Ovary (tissue), 9 donors: ENCODE measurements around the gene IL18. TPM values are rescaled to one million over a fixed set of nuclear protein-coding genes. Genes with fewer than 3 reads are reported as not detected.

Experiments used
- DNase-seq, 5 donors: peaks; one replicate each; pipeline ENCODE4 v3.0.0-alpha.2; 2019 to 2020
- H3K27ac ChIP-seq, 2 donors: fragments of 200-600 bp; one replicate each; pipeline versions ENCODE4 v1.5.1 to v1.8.0; 2019 to 2022
- H3K27me3 ChIP-seq: fragments of 200-600 bp; one replicate; pipeline ENCODE4 v1.8.0; 2022
- H3K36me3 ChIP-seq: fragments of 200-600 bp; sonication (generic); one replicate; pipeline ENCODE4 v1.5.1; 2019
- H3K4me1 ChIP-seq: one replicate; pipeline ENCODE4 v1.8.1; 2013; ENCODE audit warnings: mild to moderate bottlenecking, moderate library complexity; ENCODE audit not compliant: insufficient read depth
- H3K4me3 ChIP-seq: fragments of 200-600 bp; sonication (generic); one replicate; pipeline ENCODE4 v1.5.1; 2017
- H3K9me3 ChIP-seq, 2 donors: fragments of 200-600 bp in 1 of 2; sonication (generic) in 1 of 2; one replicate each; pipeline versions ENCODE4 v1.5.1 to v1.8.1; 2013 to 2019; ENCODE audit warnings: mild to moderate bottlenecking in 1 of 2, moderate library complexity in 1 of 2
- CTCF ChIP-seq, 3 donors: fragments of 450-650 bp in 2 of 3; fragments of 200-600 bp in 1 of 3; IDR thresholded peaks; one replicate each; pipeline versions ENCODE4 v1.5.1 to v1.8.0; 2016 to 2022; ENCODE audit warnings: antibody characterized with exemption in 3 of 3, mild to moderate bottlenecking in 1 of 3
- EP300 ChIP-seq: sonication (generic); formaldehyde crosslinking; IDR thresholded peaks from one replicate; pipeline ENCODE4 v1.6.1; 2017; ENCODE audit warnings: antibody characterized with exemption
- POLR2A ChIP-seq: fragments of 450-650 bp; IDR thresholded peaks from one replicate; pipeline ENCODE4 v1.6.1; 2017; ENCODE audit warnings: antibody characterized with exemption, mild to moderate bottlenecking, moderate library complexity
- WGBS, 3 donors: extraction: QIAGEN DNeasy Blood & Tissue Kit in 1 of 3; methylation state at CpG; one replicate each; pipeline versions ENCODE4 v1.1.5 to v1.1.7; 2013 to 2017; 5-methylcytosine and 5-hydroxymethylcytosine counted together
- intact Hi-C, 4 donors: fragments of 100-400 bp; cut with DNase I; formaldehyde crosslinking; loops; one replicate each; pipeline versions ENCODE4 v1.11.0 to v1.15.1; 2022 to 2023
- polyA plus RNA-seq, 2 donors: library from polyadenylated mRNA; stranded (reverse); fragments of 200-250 nt in 1 of 2; fragments of 350-450 nt in 1 of 2; fragmentation: Illumina TruSeq in 1 of 2; extraction: RNeasy Lipid Tissue Mini Kit (QIAGEN cat#74804) in 1 of 2; gene quantifications; one replicate each; pipeline ENCODE4 v1.2.3, GENCODE V29; 2013 to 2014
- total RNA-seq, 7 donors: library from RNA; depleted of rRNA in 2 of 7; stranded (reverse); fragments of >200 nt in 2 of 7; fragmentation: NEBNext Ultra II Directional in 3 of 7; extraction: Animal tissue kit (Norgen Biotek cat#: 25700) in 3 of 7; gene quantifications; one replicate each; pipeline versions ENCODE4 v1.1.0 to v1.2.4, GENCODE V29; 2016 to 2023
- donor health status: DM: no; HTN: no; CAD: no; lungs with moderate emphysema.
- donor health status: DM: no; HTN: no; CAD: no.
- donor health status: Bipolar disorder and iron deficiency.
- donor health status: DM: yes; HTN: yes; CAD: no.
- donor health status: DM: no; HTN: no; CAD: no.
- donor health status: DM: yes; HTN: yes; CAD: no.

Gene IL18
- total and polyA plus RNA-seq, 9 donors: 1.7 to 17.1 (median 3.5) TPM

DNA sequence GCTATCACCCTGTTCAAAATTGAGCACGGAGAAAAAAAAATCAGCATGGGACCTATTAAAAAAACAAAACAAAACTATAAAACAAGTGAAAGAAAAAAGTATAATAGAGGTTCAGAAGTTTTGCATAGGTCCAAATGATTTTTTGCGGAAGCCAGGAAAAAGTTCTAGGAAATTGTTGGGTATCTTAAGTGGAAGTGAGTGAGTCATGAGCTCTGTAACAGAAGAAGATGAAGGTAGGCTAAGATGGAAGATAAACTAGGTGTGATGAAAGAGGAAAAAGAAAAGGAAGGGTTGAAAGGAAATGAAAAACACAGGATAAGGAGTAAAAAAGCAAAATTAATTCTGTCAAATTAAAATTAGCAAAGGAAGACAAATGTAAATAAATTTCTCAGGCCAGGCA is 49.4 kb downstream of the IL18 start:
- H3K27me3 ChIP-seq: no peaks in the 10 kb centered on the region
- no peak overlapping the region for H3K27ac ChIP-seq
- DNase-seq: no peak
- no peaks in the 10 kb centered on the region for H3K36me3 ChIP-seq
- H3K4me3 ChIP-seq: no peak overlapping the region
- TF ChIP-seq CTCF (IDR thresholded peaks at IDR 0.05): no peak
- TF ChIP-seq EP300: no peak
- TF ChIP-seq POLR2A: no peak
- 84 to 92% (median 86%) methylated on average over 2 of the region's 2 CpGs for WGBS, 3 donors
- H3K4me1 ChIP-seq: no peaks in the 10 kb centered on the region
- no peaks in the 10 kb centered on the region for H3K9me3 ChIP-seq
- intact Hi-C loops: no loop called here

DNA sequence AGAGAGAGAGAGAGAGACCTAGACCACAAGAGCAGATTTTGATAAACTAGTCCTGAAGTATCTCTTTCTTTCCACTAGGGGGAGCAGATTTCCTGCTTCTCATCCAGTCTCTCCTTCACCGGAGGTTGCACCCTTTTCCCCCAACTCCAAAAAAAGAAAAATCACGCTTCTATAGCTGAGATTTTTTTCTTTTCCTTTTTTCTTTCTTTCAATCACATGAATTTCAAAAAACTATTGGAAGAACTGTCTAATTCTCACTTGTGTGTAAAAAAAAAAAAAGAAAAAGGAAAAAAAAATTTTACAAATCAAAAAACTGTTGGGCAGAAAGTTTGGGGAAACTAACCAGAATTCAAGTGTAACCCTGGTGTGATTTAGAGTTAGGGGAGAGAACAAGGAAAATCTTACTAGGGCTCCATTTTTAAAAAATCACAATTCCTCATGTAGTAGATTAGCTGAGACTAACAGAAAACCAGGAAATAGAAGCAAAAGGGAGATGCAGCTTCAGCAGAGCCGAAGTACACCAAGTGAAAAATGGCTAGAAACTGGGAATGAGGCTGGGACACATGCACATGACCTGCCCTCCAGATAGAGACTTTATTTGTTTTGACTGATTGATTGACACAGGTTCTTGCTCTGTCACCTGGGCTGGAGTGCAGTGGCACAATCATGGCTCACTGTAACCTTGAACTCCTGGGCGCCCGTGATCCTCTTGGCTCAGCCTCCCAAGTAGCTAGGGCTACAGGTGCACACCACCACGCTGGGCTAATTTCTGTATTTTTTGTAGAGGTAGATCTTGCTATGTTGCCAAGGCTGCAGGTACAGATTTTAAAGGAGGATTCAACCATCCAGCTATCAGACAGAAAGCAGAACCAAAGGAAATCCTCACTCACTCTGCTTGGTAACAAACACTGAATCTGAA is 50.1 kb downstream of the IL18 start:
- Histone ChIP-seq H3K36me3 (no peaks in the 10 kb centered on the region), H3K9me3 (no peaks in the 10 kb centered on the region), H3K27me3 (no peaks in the 10 kb centered on the region), H3K4me1 (no peaks in the 10 kb centered on the region), H3K27ac (no peak overlapping the region), H3K4me3 (no peak overlapping the region)
- intact Hi-C loops: no loop called here
- TF ChIP-seq CTCF (IDR thresholded peaks at IDR 0.05): peak in 1 of 3 donors; percentile 30
- TF ChIP-seq POLR2A: no peak
- TF ChIP-seq EP300: no peak
- no peak for DNase-seq
- WGBS, 3 donors: 52 to 61% (median 58%) methylated on average over 6 of the region's 6 CpGs

GRCh38 chr11:112106070-112106469 is 57.8 kb downstream of the IL18 start:
- no peak for TF ChIP-seq CTCF (IDR thresholded peaks at IDR 0.05)
- DNase-seq: no peak
- no peak overlapping the region for H3K4me3 ChIP-seq
- intact Hi-C loops: no loop called here
- H3K9me3 ChIP-seq: no peaks in the 10 kb centered on the region
- no peaks in the 10 kb centered on the region for H3K36me3 ChIP-seq
- 95 to 96% (median 96%) methylated on average over 8 of the region's 8 CpGs for WGBS, 3 donors
- no peaks in the 10 kb centered on the region for H3K4me1 ChIP-seq
- H3K27ac ChIP-seq: no peak overlapping the region
- no peaks in the 10 kb centered on the region for H3K27me3 ChIP-seq

- no peak for DNase-seq
- H3K4me1 ChIP-seq: no peaks in the 10 kb centered on the region
- no peak overlapping the region for H3K4me3 ChIP-seq
- H3K36me3 ChIP-seq: no peaks in the 10 kb centered on the region
- intact Hi-C loops: no loop called here
- no peak for TF ChIP-seq POLR2A
- no peak for TF ChIP-seq CTCF (IDR thresholded peaks at IDR 0.05)
- no peak for TF ChIP-seq EP300
- no peaks in the 10 kb centered on the region for H3K9me3 ChIP-seq
- no peak overlapping the region for H3K27ac ChIP-seq
- WGBS, 3 donors: 90 to 95% (median 95%) methylated on average over 6 of the region's 6 CpGs
- no peaks in the 10 kb centered on the region for H3K27me3 ChIP-seq
Observed at GRCh38 chr11:112103446-112103845, 60.4 kb downstream of the IL18 start.
